B cell (primary cell): Measurements from ENCODE around the gene EXOC3L1.

Source experiments
- EZH2 ChIP-seq: IDR thresholded peaks from 2 replicates; pipeline ENCODE4 v1.6.1; 2012; ENCODE audit warnings: borderline replicate concordance, low read depth, mild to moderate bottlenecking, moderate library complexity, low read length; ENCODE audit not compliant: insufficient read depth, poor library complexity, severe bottlenecking
- TF ChIP-seq, protein P1 (sequence below): fragments of 200-600 bp; IDR thresholded peaks from one replicate; pipeline ENCODE4 v1.8.0; 2022; ENCODE audit warnings: antibody characterized with exemption, mild to moderate bottlenecking

DNA sequence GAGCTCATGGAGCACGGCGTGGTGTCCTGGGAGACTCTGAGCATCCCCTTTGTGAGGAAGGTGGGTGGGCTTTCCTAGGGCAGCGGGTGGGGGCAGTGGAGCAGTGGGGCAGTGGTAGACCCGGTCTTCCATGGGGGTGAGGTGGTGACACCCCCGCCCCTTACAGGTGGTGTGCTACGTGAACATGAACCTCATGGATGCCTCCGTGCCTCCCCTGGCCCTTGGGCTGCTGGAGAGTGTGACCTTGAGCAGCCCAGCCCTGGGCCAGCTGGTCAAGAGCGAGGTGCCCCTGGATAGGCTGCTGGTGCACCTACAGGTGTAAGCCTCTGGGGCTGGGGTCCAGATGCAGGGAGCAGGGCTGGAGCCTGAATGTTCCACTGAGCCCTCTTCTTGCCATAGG, 10.6 kb upstream of the EXOC3L1 start:
- TF ChIP-seq, protein P1, sequence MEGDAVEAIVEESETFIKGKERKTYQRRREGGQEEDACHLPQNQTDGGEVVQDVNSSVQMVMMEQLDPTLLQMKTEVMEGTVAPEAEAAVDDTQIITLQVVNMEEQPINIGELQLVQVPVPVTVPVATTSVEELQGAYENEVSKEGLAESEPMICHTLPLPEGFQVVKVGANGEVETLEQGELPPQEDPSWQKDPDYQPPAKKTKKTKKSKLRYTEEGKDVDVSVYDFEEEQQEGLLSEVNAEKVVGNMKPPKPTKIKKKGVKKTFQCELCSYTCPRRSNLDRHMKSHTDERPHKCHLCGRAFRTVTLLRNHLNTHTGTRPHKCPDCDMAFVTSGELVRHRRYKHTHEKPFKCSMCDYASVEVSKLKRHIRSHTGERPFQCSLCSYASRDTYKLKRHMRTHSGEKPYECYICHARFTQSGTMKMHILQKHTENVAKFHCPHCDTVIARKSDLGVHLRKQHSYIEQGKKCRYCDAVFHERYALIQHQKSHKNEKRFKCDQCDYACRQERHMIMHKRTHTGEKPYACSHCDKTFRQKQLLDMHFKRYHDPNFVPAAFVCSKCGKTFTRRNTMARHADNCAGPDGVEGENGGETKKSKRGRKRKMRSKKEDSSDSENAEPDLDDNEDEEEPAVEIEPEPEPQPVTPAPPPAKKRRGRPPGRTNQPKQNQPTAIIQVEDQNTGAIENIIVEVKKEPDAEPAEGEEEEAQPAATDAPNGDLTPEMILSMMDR = no peak
- TF ChIP-seq EZH2 = no peak
